Activated CD8-positive, alpha-beta memory T cell treated with anti-CD3 and anti-CD28 coated beads, Interleukin-2, amount 10 ng/mL, durations not matched to agents 7 days and 5 days (primary cell): ENCODE measurements around the gene MRPL22. TPM values are rescaled to one million over a fixed set of nuclear protein-coding genes. Genes with fewer than 3 reads are reported as not detected.

ENCODE experiments used
- ATAC-seq: fragments of 150-1000 bp; cut with Tn5 transposase; one replicate; pipeline ENCODE4 v1.10.0; 2021; ENCODE audit warnings: moderate library complexity
- CTCF ChIA-PET: fragments of 350-600 bp; sonication (Branson Sonifier 250); formaldehyde crosslinking; loops from one replicate; lab custom pipeline; 2021; ENCODE audit warnings: antibody characterized with exemption; lab: Charles Lee
- DNase-seq: peaks from one replicate; pipeline ENCODE4 v3.0.0-alpha.2; 2020
- H3K27ac Mint-ChIP-seq: one replicate; pipeline ENCODE4 v1.8.0; 2021; ENCODE audit warnings: mild to moderate bottlenecking, mixed read lengths
- H3K27me3 Mint-ChIP-seq: one replicate; pipeline ENCODE4 v1.8.0; 2021; ENCODE audit warnings: mixed read lengths
- H3K36me3 Mint-ChIP-seq: one replicate; pipeline ENCODE4 v1.8.0; 2021; ENCODE audit warnings: mild to moderate bottlenecking, mixed read lengths
- H3K4me1 Mint-ChIP-seq: one replicate; pipeline ENCODE4 v1.8.0; 2021; ENCODE audit warnings: mixed read lengths
- H3K4me3 Mint-ChIP-seq: one replicate; pipeline ENCODE4 v1.8.0; 2021; ENCODE audit warnings: mild to moderate bottlenecking, moderate library complexity, mixed read lengths
- H3K9me3 Mint-ChIP-seq: one replicate; pipeline ENCODE4 v1.8.0; 2022; ENCODE audit warnings: low read depth, mixed read lengths
- total RNA-seq, 2 experiments: library from RNA; stranded (reverse); gene quantifications; one replicate each; pipeline ENCODE4 v1.2.3, GENCODE V29; 2021

The MRPL22 gene
- total RNA-seq, 2 experiments from 2014 or later: 59.7 to 70.2 TPM

GRCh38 chr5:155013526-155013925 lies 72.7 kb downstream of the MRPL22 start, which contains the start of gene KIF4B:
TSS of gene KIF4B (plus strand) at chr5:155013755. CDS start at chr5:155013860, 105 bp downstream.
- Mint-ChIP-seq H3K4me1 (peaks cover 32% of the 10 kb centered on the region), H3K4me3 (no peak within 1 kb of the TSS), H3K27ac (no peak within 1 kb of the TSS), H3K36me3 (no peaks in the 10 kb centered on the region), H3K27me3 (peaks cover 35% of the 10 kb centered on the region), H3K9me3 (no peaks in the 10 kb centered on the region)
- DNase-seq (no peak), ATAC-seq (no peak)
- CTCF ChIA-PET: no interaction called here

GRCh38 chr5:155015239-155015638 lies 74.4 kb downstream of the MRPL22 start:
- H3K4me1 Mint-ChIP-seq: peaks cover 32% of the 10 kb centered on the region
- peaks cover 37% of the 10 kb centered on the region for H3K27me3 Mint-ChIP-seq
- H3K4me3 Mint-ChIP-seq: no peak overlapping the region
- H3K9me3 Mint-ChIP-seq: no peaks in the 10 kb centered on the region
- CTCF ChIA-PET: interaction anchor here (1.4 kb wide), 1 partner anchor 365 kb away, joined by 3 read pairs; no protein-coding TSS in a partner anchor
- ATAC-seq (peak; percentile 45), DNase-seq (no peak)
- H3K27ac Mint-ChIP-seq: no peak overlapping the region
- no peaks in the 10 kb centered on the region for H3K36me3 Mint-ChIP-seq

GRCh38 chr5:155017610-155018009 lies 76.7 kb downstream of the MRPL22 start:
- Mint-ChIP-seq H3K36me3 (no peaks in the 10 kb centered on the region), H3K4me3 (no peak overlapping the region), H3K27me3 (peaks cover 27% of the 10 kb centered on the region), H3K4me1 (peaks cover 32% of the 10 kb centered on the region), H3K27ac (no peak overlapping the region), H3K9me3 (no peaks in the 10 kb centered on the region)
- DNase-seq: no peak
- CTCF ChIA-PET: no interaction called here
- ATAC-seq: peak; percentile 60

Other genes with a start within 250 kb of the MRPL22 start
- 100 to 1,000 TPM; 212 to 238 TPM for gene LARP1, start 185.7 kb upstream of the MRPL22 start, total RNA-seq
- not detected for gene FAXDC2, start 90.5 kb upstream of the MRPL22 start, total RNA-seq
- gene CNOT8, start 82.4 kb upstream of the MRPL22 start, total RNA-seq: 10 to 100 TPM; 61.6 to 62.4 TPM
- 10 to 100 TPM; 17.4 to 21.0 TPM for gene GEMIN5, start 2.9 kb upstream of the MRPL22 start, total RNA-seq
- under 1 TPM in 1 of 2 experiments, not detected in 1; 0.09 TPM for gene KIF4B, start 72.7 kb downstream of the MRPL22 start, total RNA-seq